OCI-LY7 (cell line): ENCODE data around the gene LMO2. TPM values are rescaled to one million over a fixed set of nuclear protein-coding genes. Genes with fewer than 3 reads are reported as not detected.

Experiments used
- BruUV-seq: library from RNA; stranded (reverse); fragments of 400-500 nt; replicated peaks from 2 replicates; lab custom pipeline; 2021; lab: Mats Ljungman, UMichigan
- CTCF ChIA-PET: fragments of 300-600 bp; sonication (Branson Sonifier 250); formaldehyde crosslinking; loops from one replicate; lab custom pipeline; 2022; ENCODE audit warnings: antibody characterized with exemption; ENCODE audit not compliant: unreplicated experiment; lab: Charles Lee
- POLR2A ChIA-PET: fragments of 300-600 bp; sonication (Branson Sonifier 250); formaldehyde crosslinking; loops from one replicate; lab custom pipeline; 2022; ENCODE audit warnings: antibody characterized with exemption; lab: Charles Lee
- DNase-seq: peaks from one replicate; pipeline ENCODE4 v3.0.0-alpha.2; 2015; ENCODE audit warnings: low spot score
- H2AFZ ChIP-seq: fragments of 200-600 bp; sonication (generic), shearing (Covaris generic); 2 replicates; pipeline ENCODE4 v1.6.1; 2014; ENCODE audit warnings: mild to moderate bottlenecking, antibody characterized with exemption, low read length, moderate library complexity
- H3K27ac ChIP-seq: fragments of 200-600 bp; sonication (generic); 2 replicates; pipeline ENCODE4 v1.5.1; 2014; ENCODE audit warnings: mixed run types, low read depth, mild to moderate bottlenecking, moderate library complexity, low read length, inconsistent platforms; ENCODE audit not compliant: poor library complexity, severe bottlenecking
- H3K36me3 ChIP-seq: fragments of 200-600 bp; sonication (generic); 2 replicates; pipeline ENCODE4 v1.6.1; 2014; ENCODE audit warnings: mild to moderate bottlenecking, antibody characterized with exemption, low read length, moderate library complexity, mixed read lengths; ENCODE audit not compliant: insufficient read depth
- H3K4me1 ChIP-seq: fragments of 200-600 bp; sonication (generic); 2 replicates; pipeline ENCODE4 v1.5.1; 2014; ENCODE audit warnings: mild to moderate bottlenecking, low read length; ENCODE audit not compliant: insufficient read depth, poor library complexity, severe bottlenecking
- H3K4me2 ChIP-seq: fragments of 200-600 bp; sonication (generic); 2 replicates; pipeline ENCODE4 v1.6.1; 2014; ENCODE audit warnings: mild to moderate bottlenecking, low read length
- H3K4me3 ChIP-seq: fragments of 200-600 bp; sonication (generic); 2 replicates; pipeline ENCODE4 v1.5.1; 2014; ENCODE audit warnings: mild to moderate bottlenecking, low read depth, low read length; ENCODE audit not compliant: poor library complexity, severe bottlenecking
- H3K79me2 ChIP-seq: fragments of 200-600 bp; sonication (generic); 2 replicates; pipeline ENCODE4 v1.6.1; 2016; ENCODE audit warnings: low read depth, mild to moderate bottlenecking, low read length, moderate library complexity, mixed read lengths; ENCODE audit not compliant: insufficient read depth
- H3K9me2 ChIP-seq: fragments of 200-600 bp; sonication (generic); 2 replicates; pipeline ENCODE4 v1.6.1; 2016; ENCODE audit warnings: mild to moderate bottlenecking, low read length, mixed read lengths; ENCODE audit not compliant: insufficient read depth
- H3K9me3 ChIP-seq: fragments of 200-600 bp; sonication (generic); 2 replicates; pipeline ENCODE4 v1.6.1; 2014; ENCODE audit warnings: mild to moderate bottlenecking, mixed run types, low read length, mixed read lengths
- H4K20me1 ChIP-seq: fragments of 200-600 bp; sonication (generic); 2 replicates; pipeline ENCODE4 v1.6.1; 2014; ENCODE audit warnings: mild to moderate bottlenecking, antibody characterized with exemption, low read length, moderate library complexity, mixed read lengths; ENCODE audit not compliant: insufficient read depth
- CTCF ChIP-seq: fragments of 200-600 bp; sonication (generic); conservative IDR thresholded peaks from 2 replicates; pipeline ENCODE4 v1.5.1; 2014; ENCODE audit warnings: mild to moderate bottlenecking, antibody characterized with exemption, low read length, moderate library complexity, mixed read lengths
- EZH2phosphoT487 ChIP-seq: fragments of 200-600 bp; sonication (generic); IDR thresholded peaks from 2 replicates; pipeline ENCODE4 v1.6.1; 2018; ENCODE audit warnings: low read depth, borderline replicate concordance, mild to moderate bottlenecking, mixed run types, antibody characterized with exemption, low read length, moderate library complexity, mixed read lengths
- intact Hi-C: fragments of 100-400 bp; cut with micrococcal nuclease; formaldehyde crosslinking; loops from one replicate; pipeline ENCODE4 v1.10.0; 2022; ENCODE audit not compliant: unreplicated experiment
- total RNA-seq, 2 experiments: library from RNA; depleted of rRNA in 1 of 2; stranded (reverse); fragments of >200 nt in 1 of 2; shearing (Covaris generic) in 1 of 2; gene quantifications; 2 replicates each; pipeline ENCODE4 v1.2.3, GENCODE V29; 2014 to 2022

LMO2 gene
- total RNA-seq, 2 experiments from 2014 or later: 0.89 TPM; not detected in 1

GRCh38 chr11:33835143-33835878, 56.6 kb downstream of the LMO2 start:
- TF ChIP-seq CTCF (peak; percentile 66), EZH2phosphoT487 (no peak)
- peak; percentile 21 for DNase-seq
- H3K79me2 ChIP-seq: no peaks in the 10 kb centered on the region
- no peaks in the 10 kb centered on the region for H4K20me1 ChIP-seq
- no peaks in the 10 kb centered on the region for H3K4me1 ChIP-seq
- H3K9me2 ChIP-seq: no peaks in the 10 kb centered on the region
- no TSS peak for BruUV-seq
- H3K4me2 ChIP-seq: no peak overlapping the region
- intact Hi-C loops: no loop called here
- H3K36me3 ChIP-seq: no peaks in the 10 kb centered on the region
- no peak overlapping the region for H3K27ac ChIP-seq
- ChIA-PET POLR2A (interaction anchor here (0.5 kb wide), 1 partner anchor 271 kb away, joined by 3 read pairs; no protein-coding TSS in a partner anchor), CTCF (no interaction called here)
- no peaks in the 10 kb centered on the region for H3K9me3 ChIP-seq
- no peak overlapping the region for H2AFZ ChIP-seq
- no peak overlapping the region for H3K4me3 ChIP-seq

GRCh38 chr11:33832676-33833075, 59.2 kb downstream of the LMO2 start:
- intact Hi-C loops: no loop called here
- H3K79me2 ChIP-seq: no peaks in the 10 kb centered on the region
- BruUV-seq: no TSS peak
- H4K20me1 ChIP-seq: no peaks in the 10 kb centered on the region
- H2AFZ ChIP-seq: no peak overlapping the region
- ChIA-PET CTCF (no interaction called here), POLR2A (no interaction called here)
- no peaks in the 10 kb centered on the region for H3K9me2 ChIP-seq
- H3K9me3 ChIP-seq: no peaks in the 10 kb centered on the region
- DNase-seq: no peak
- no peaks in the 10 kb centered on the region for H3K36me3 ChIP-seq
- no peak overlapping the region for H3K4me2 ChIP-seq
- H3K4me3 ChIP-seq: no peak overlapping the region
- TF ChIP-seq CTCF (no peak), EZH2phosphoT487 (no peak)
- H3K27ac ChIP-seq: no peak overlapping the region
- H3K4me1 ChIP-seq: no peaks in the 10 kb centered on the region
